OCI-LY7 (cell line): Measurements from ENCODE around the gene FBXO27.

Experiments
- CTCF ChIP-seq: fragments of 200-600 bp; sonication (generic); conservative IDR thresholded peaks from 2 replicates; pipeline ENCODE4 v1.5.1; 2014; ENCODE audit warnings: mild to moderate bottlenecking, antibody characterized with exemption, low read length, moderate library complexity, mixed read lengths
- EZH2phosphoT487 ChIP-seq: fragments of 200-600 bp; sonication (generic); IDR thresholded peaks from 2 replicates; pipeline ENCODE4 v1.6.1; 2018; ENCODE audit warnings: low read depth, borderline replicate concordance, mild to moderate bottlenecking, mixed run types, antibody characterized with exemption, low read length, moderate library complexity, mixed read lengths

GRCh38 chr19:39052846-39053245, 20.5 kb upstream of the FBXO27 start:
- TF ChIP-seq CTCF, result no peak
- TF ChIP-seq EZH2phosphoT487, result no peak
